Superior temporal gyrus (tissue), 1 donor: ENCODE results near the gene COL21A1.
"Not testable (repeated sequence)": the region's sequence is repeated elsewhere in the genome, so short reads cannot be mapped to it uniquely, and the experiment has no call there.

Source experiments
- DNase-seq: peaks from one replicate; pipeline ENCODE4 v3.0.0-alpha.2; 2016; ENCODE audit errors: extremely low spot score

COL21A1 gene

GRCh38 chr6:56048601-56049000 lies 198.8 kb downstream of the COL21A1 start:
- DNase-seq: no peak

- no peak for DNase-seq
Observed at GRCh38 chr6:56047931-56048540, 199.3 kb downstream of the COL21A1 start.

GRCh38 chr6:56046576-56046975 lies 200.8 kb downstream of the COL21A1 start:
- DNase-seq: no peak

DNA sequence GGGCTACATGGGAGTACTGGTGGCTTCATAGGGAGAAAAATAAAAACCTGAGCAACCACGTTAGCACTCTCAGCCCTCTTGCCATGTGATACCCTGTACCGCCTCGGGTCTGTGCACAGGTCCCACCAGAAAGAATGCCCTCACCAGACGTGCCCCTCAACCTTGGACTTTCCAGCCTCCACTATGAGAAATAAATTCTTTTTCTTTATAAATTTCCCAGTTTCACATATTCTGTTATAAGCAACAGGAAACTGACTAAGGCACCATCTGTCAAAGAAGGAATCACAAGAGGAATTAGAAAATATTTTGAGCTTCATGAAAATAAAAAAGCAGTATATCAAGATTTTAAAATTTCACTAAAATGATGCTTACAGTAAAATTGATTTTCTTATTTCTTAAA lies 203.6 kb downstream of the COL21A1 start:
- DNase-seq: no peak

DNA sequence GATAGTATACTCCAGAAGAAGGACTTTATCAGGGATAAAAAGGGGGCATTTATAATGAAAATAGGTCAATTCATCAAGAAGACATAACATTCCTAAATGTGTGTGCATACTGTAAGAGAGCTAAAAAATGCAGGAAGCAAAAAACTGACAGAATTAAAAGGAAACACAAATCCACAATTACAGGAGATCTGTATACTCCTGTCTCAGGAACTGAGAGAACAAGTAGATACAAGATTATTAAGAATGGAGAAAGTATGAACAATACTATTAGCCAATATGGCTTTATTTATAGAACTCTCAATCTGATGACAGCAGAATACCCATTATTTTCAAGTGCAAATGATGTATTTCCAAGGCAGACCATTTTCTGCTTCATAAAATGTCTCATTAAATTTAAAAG lies 204.3 kb downstream of the COL21A1 start:
- DNase-seq: no peak

- no peak for DNase-seq
Observed at GRCh38 chr6:56041591-56041990, 205.8 kb downstream of the COL21A1 start.

DNA sequence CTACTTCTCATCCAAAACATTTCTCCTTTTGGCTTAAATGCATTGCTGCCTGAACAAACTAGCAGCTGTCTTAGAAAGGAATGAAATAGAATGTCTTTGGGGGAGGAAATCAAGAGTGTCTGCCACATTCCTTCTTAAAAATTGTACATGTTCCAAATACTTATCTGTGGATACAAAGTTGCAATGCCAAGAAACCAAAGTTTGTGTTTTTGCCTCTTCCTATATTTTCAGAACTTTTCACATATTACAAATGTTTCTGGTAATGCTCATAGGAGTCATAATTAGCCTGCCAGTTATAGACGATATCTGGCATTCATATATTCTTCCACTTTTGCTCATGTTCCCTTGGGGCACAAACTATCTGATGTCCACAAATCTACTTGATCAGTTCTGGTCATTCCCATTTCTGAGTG lies 206.5 kb downstream of the COL21A1 start:
- no peak for DNase-seq

GRCh38 chr6:56040223-56040622 lies 207.2 kb downstream of the COL21A1 start:
- DNase-seq: no peak

- no peak for DNase-seq
Observed at GRCh38 chr6:56038764-56039163, 208.6 kb downstream of the COL21A1 start.

- DNase-seq: no peak
Observed at GRCh38 chr6:56037601-56038000, 209.8 kb downstream of the COL21A1 start.

- no peak for DNase-seq
Observed at GRCh38 chr6:56036916-56037600, 210.3 kb downstream of the COL21A1 start.

DNA sequence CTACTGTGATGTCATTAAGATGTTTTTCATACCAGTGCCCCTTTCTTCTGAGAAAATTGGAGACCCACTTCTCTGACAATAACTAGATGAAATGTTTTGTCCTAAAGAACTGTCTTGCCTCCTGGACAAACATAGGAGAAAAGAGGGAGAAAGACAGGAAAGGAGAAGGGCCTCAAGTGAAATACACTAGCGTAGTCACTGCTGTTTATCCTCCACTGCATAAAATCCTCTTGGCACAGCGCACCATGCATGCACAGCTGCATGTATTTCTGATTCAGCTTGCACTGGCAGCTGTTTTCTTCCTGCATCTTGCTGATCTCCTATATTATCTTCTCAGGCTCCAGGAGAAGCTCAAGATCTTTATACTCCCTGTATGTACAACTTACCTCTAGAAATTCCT lies 214.0 kb downstream of the COL21A1 start:
- DNase-seq: no peak

DNA sequence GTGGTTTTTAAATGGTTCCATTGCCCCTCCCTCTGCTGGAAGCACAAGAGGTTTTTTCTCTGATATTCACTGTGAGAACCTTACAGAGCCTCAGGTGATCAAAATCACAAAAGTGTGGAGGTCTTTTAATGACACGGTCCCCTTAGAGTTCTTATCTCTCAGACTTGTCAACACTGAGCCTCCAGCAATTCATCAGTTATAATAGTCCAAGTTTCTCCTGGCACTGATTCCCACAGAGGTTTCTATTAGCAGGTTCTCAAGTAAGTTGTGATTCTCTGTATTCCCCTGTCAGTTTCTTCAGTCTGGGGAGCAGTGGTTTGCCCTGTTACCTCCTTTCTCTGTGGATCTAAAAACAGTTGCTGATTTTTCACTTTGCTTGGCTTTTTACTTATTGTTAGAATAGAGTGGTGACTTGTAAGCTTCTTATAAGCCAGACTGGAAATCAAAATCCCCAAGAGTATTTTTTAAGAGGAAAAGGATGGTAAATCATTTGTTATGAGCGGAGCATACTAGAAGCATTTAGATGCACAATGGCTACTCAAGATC lies 214.6 kb downstream of the COL21A1 start:
- DNase-seq: no peak

DNA sequence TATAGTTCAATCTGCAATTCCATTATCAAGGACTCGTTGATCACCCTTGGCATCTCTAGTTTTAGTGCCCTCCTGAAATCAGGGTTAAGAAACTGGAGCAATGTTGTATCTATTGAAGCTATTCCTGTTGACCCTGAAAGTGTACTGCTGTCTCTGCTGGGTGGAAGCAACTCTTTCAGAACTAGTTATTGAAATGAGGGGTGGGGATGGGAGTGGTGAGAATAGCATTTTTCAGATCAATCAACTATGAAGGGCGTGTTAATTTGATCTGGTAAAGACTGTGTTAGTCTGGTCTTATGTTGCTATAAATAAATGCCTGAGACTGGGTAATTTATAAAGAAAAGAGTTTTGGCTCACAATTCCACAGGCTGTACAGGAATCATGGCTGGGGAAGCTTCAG lies 219.5 kb downstream of the COL21A1 start:
- DNase-seq: no peak

- DNase-seq: no peak
Observed at GRCh38 chr6:56026455-56027180, 220.8 kb downstream of the COL21A1 start.

GRCh38 chr6:56025795-56026194 lies 221.6 kb downstream of the COL21A1 start:
- no peak for DNase-seq

- DNase-seq: no peak
Observed at GRCh38 chr6:56024931-56025330, 222.4 kb downstream of the COL21A1 start.

DNA sequence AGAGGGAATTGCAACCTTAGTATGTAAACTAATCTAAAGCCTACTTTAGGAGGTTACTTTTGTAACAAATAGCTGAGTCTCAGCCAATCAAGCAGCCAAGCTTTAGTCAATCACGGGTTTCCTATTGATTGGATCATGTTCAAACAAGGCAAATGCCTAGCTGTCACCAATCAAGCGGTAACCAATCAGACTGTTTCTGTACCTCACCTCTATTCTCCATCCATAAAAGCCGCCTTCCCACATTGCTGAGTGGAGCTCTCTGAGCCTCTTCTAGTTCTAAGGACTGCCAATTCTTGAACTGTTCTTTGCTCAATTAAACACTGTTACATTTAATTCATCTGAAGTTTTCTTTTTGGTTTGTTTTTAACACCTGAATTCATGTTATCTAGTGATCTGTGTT lies 223.6 kb downstream of the COL21A1 start:
- no peak for DNase-seq

GRCh38 chr6:56022678-56023077 lies 224.7 kb downstream of the COL21A1 start:
- no peak for DNase-seq

DNA sequence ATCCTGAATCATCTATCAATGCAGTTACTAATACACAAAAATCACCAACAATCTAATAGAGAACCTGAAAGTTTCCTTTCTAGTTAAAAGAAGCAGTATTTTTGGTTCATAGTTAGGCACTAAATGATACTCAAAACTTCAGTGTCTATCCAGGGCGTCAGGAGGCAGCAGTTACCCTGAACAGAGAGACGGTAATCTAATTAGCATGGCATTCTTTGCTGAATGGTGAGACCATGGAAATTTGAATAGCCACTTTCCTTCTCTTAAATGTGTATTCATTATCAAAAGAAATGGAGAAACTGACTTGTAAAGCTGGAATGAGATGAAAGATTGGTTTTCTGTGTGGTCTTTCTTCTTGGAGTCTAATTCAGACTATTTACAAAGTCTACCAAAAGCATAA lies 225.4 kb downstream of the COL21A1 start:
- DNase-seq: no peak

DNA sequence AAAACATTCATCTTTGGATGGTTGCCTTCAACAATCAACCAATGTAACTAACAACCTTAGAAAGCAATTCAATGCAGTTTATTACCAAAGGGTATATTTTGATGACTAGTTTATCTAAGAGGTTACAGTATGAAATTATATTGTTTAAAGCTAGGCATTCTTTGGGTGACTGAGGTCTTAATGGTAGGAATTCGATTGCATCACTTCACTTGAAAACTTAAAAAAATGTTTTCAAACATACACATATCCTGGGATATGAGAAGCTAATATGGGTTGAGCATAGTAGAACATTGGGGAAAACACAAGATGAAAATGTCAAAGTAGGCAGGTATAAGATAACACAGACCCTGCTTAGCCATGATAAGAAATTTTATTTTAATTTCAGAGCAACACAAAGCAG lies 227.4 kb downstream of the COL21A1 start:
- no peak for DNase-seq

DNA sequence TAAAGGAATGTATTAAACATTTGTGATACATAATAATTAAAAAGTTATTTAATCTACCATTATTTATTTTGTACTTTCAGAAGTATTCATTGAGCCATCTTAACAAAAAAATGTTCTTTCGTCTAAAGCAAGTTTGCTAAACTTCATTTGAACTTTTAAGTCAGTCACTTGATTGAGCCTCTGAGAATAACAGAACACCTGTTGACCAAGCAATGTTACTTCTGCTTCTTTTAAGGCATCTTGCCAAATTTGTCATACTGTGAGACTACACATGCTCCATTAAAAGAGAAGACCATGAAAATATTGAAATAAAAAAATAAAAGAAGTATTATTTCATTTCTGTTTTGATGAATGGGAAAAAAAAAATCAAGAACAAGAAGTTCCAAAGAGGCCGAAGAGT lies 230.2 kb downstream of the COL21A1 start:
- DNase-seq: no peak

GRCh38 chr6:56014039-56014438 lies 233.3 kb downstream of the COL21A1 start:
- not testable (repeated sequence) for DNase-seq
